Adrenal gland (tissue), 12 donors: ENCODE results near the gene STK39. TPM values are rescaled to one million over a fixed set of nuclear protein-coding genes. Genes with fewer than 3 reads are reported as not detected.
A peak's percentile ranks its signal among the peaks of the same experiment; 100 is the strongest.

Experiments used
- DNase-seq, 7 donors: peaks; one replicate each; pipeline ENCODE4 v3.0.0-alpha.2; 2019 to 2020
- H3K27ac ChIP-seq, 5 donors: fragments of 200-600 bp; sonication (generic) in 4 of 5; 1 replicate in 3 of 5; 2 replicates in 2 of 5; pipeline versions ENCODE4 v1.5.1 to v1.8.0; 2016 to 2020; ENCODE audit warnings: mild to moderate bottlenecking in 1 of 5
- H3K27me3 ChIP-seq: fragments of 200-600 bp; 2 replicates; pipeline ENCODE4 v1.8.0; 2021
- H3K36me3 ChIP-seq, 2 donors: fragments of 200-600 bp; replicated peaks in 1 of 2; 1 replicate in 1 of 2; 2 replicates in 1 of 2; pipeline versions ENCODE4 v1.5.1 to v1.8.0; 2018 to 2022
- H3K4me1 ChIP-seq, 2 donors: fragments of 200-600 bp; replicated peaks in 1 of 2; 1 replicate in 1 of 2; 2 replicates in 1 of 2; pipeline versions ENCODE4 v1.5.1 to v1.8.0; 2018 to 2021
- H3K4me3 ChIP-seq, 4 donors: fragments of 200-600 bp; sonication (generic) in 3 of 4; one replicate each; pipeline ENCODE4 v1.5.1; 2016 to 2018
- H3K9me3 ChIP-seq, 3 donors: fragments of 200-600 bp; sonication (generic) in 1 of 3; replicated peaks in 1 of 3; 1 replicate in 2 of 3; 2 replicates in 1 of 3; pipeline versions ENCODE4 v1.5.1 to v1.8.0; 2016 to 2021
- POLR2A ChIP-seq, 2 donors: fragments of 450-650 bp; IDR thresholded peaks; one replicate each; pipeline ENCODE4 v1.6.1; 2017; ENCODE audit warnings: antibody characterized with exemption in 2 of 2, mild to moderate bottlenecking in 2 of 2, moderate library complexity in 1 of 2
- WGBS, 4 donors: extraction: QIAGEN DNeasy Blood & Tissue Kit in 2 of 4; methylation state at CpG; one replicate each; pipeline versions ENCODE4 v1.1.5 to v1.1.7; 2013 to 2017; 5-methylcytosine and 5-hydroxymethylcytosine counted together
- intact Hi-C, 2 donors: fragments of 100-400 bp; cut with DNase I; formaldehyde crosslinking; loops; one replicate each; pipeline versions ENCODE4 v1.14.1 to v1.15.0; 2022 to 2023
- polyA plus RNA-seq, 3 donors: library from polyadenylated mRNA; stranded (reverse); fragments of 200-250 nt in 2 of 3; fragments of 350-450 nt in 1 of 3; fragmentation: Illumina TruSeq in 1 of 3; extraction: RNeasy Lipid Tissue Mini Kit (QIAGEN cat#74804) in 1 of 3; gene quantifications; one replicate each; pipeline ENCODE4 v1.2.3, GENCODE V29; 2013 to 2014
- total RNA-seq, 9 donors: library from RNA; depleted of rRNA in 4 of 9; stranded (reverse); fragments of >200 nt in 4 of 9; fragments of 120-200 nt in 1 of 9; fragmentation: NEBNext Ultra II Directional in 1 of 9; extraction: Animal tissue kit (Norgen Biotek cat#: 25700) in 1 of 9; gene quantifications; one replicate each; pipeline versions ENCODE4 v1.1.0 to v1.2.4, GENCODE V29; 2013 to 2023
- TF ChIP-seq, protein P1 (sequence below), 6 experiments: fragments of 450-650 bp in 4 of 6; fragments of 200-600 bp in 2 of 6; sonication (generic) in 1 of 6; IDR thresholded peaks; 1 replicate in 5 of 6; 2 replicates in 1 of 6; pipeline versions ENCODE4 v1.5.1 to v1.8.0; 2016 to 2021; ENCODE audit warnings: antibody characterized with exemption in 6 of 6, mild to moderate bottlenecking in 2 of 6, moderate library complexity in 1 of 6
- donor health status: healthy with polysubstance abuse.
- donor health status: Bipolar disorder and iron deficiency.
- donor health status: DM: yes; HTN: yes; CAD: no.
- donor health status: DM: no; HTN: no; CAD: no.
- donor health status: DM: no; HTN: no; CAD: no.
- donor health status: DM: yes; HTN: yes; CAD: no.

The STK39 gene
- total and polyA plus RNA-seq, 12 donors = 2.4 to 11.1 (median 5.8) TPM

DNA sequence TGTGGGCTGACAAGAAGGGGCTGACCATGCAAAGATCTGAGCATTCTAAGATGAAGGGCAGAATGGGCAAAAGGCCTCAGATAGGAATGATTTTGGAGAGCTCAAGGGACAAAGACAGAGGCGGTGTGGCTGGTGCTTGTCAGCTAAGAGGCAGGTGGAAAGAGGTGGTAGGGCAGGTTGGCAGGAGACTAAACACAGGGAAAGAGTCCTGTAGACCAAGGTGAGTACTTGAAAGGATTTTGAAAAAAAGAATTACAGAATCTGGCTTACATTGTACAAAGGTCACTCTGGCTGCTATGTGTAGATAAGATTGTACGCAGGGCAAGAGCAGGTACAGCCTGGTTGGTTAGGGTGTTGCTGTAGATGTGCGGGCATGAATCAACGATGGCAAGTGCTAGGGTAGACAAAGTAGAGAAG, 50.6 kb downstream of the STK39 start:
- H3K27me3 ChIP-seq = no peaks in the 10 kb centered on the region
- TF ChIP-seq, protein P1, sequence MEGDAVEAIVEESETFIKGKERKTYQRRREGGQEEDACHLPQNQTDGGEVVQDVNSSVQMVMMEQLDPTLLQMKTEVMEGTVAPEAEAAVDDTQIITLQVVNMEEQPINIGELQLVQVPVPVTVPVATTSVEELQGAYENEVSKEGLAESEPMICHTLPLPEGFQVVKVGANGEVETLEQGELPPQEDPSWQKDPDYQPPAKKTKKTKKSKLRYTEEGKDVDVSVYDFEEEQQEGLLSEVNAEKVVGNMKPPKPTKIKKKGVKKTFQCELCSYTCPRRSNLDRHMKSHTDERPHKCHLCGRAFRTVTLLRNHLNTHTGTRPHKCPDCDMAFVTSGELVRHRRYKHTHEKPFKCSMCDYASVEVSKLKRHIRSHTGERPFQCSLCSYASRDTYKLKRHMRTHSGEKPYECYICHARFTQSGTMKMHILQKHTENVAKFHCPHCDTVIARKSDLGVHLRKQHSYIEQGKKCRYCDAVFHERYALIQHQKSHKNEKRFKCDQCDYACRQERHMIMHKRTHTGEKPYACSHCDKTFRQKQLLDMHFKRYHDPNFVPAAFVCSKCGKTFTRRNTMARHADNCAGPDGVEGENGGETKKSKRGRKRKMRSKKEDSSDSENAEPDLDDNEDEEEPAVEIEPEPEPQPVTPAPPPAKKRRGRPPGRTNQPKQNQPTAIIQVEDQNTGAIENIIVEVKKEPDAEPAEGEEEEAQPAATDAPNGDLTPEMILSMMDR (IDR thresholded peaks at IDR 0.05) = no peak
- no peak for TF ChIP-seq POLR2A (IDR thresholded peaks at IDR 0.05)
- no peaks in the 10 kb centered on the region for H3K9me3 ChIP-seq
- no peak overlapping the region for H3K4me3 ChIP-seq
- 94 to 99% (median 97%) methylated on average over 4 of the region's 4 CpGs for WGBS, 4 donors
- intact Hi-C loops = no loop called here
- no peaks in the 10 kb centered on the region for H3K4me1 ChIP-seq
- no peaks in the 10 kb centered on the region for H3K36me3 ChIP-seq
- no peak for DNase-seq
- no peak overlapping the region for H3K27ac ChIP-seq

DNA sequence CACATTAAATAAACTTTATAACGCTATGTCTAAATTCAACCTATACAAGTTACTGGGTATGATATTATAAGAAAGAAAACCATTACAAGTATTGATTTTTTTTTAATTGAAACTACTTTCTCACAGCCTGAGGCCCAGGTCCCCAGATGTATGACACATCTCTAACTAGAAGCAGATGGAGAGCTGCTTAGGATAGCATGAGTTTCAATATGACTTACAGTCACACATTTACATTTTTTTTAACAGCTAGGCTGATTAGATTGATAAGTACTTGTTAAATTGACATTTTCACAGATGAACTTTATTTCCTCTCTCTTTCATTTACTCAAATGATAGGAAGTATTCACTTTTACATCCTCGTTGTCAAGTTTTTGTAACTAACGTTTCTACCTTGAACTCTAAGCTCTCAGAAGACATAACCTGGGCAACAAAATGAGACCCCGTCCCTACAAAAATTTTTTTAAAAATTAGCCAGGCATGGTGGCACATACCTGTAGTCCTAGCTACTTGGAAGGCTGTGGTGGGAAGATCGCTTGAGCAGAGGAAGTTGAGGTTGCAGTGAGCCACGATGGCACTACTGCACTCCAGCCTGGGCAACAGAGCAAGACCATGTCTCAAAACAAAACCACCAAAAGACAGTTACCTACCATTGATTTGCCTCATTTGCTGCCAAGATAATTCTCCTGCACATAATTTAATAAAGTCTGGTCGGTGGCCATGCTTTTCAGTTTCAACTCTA, 52.4 kb downstream of the STK39 start:
- 79 to 88% (median 83%) methylated on average over 7 of the region's 7 CpGs for whole genome bisulfite sequencing, 4 donors
- no peak for DNase-seq
- H3K27me3 ChIP-seq = no peaks in the 10 kb centered on the region
- no peak overlapping the region for H3K27ac ChIP-seq
- TF ChIP-seq POLR2A (IDR thresholded peaks at IDR 0.05) = no peak
- TF ChIP-seq, protein P1 (IDR thresholded peaks at IDR 0.05) = no peak
- no peaks in the 10 kb centered on the region for H3K36me3 ChIP-seq
- H3K4me3 ChIP-seq = no peak overlapping the region
- no peaks in the 10 kb centered on the region for H3K4me1 ChIP-seq
- intact Hi-C loops = no loop called here
- no peaks in the 10 kb centered on the region for H3K9me3 ChIP-seq

DNA sequence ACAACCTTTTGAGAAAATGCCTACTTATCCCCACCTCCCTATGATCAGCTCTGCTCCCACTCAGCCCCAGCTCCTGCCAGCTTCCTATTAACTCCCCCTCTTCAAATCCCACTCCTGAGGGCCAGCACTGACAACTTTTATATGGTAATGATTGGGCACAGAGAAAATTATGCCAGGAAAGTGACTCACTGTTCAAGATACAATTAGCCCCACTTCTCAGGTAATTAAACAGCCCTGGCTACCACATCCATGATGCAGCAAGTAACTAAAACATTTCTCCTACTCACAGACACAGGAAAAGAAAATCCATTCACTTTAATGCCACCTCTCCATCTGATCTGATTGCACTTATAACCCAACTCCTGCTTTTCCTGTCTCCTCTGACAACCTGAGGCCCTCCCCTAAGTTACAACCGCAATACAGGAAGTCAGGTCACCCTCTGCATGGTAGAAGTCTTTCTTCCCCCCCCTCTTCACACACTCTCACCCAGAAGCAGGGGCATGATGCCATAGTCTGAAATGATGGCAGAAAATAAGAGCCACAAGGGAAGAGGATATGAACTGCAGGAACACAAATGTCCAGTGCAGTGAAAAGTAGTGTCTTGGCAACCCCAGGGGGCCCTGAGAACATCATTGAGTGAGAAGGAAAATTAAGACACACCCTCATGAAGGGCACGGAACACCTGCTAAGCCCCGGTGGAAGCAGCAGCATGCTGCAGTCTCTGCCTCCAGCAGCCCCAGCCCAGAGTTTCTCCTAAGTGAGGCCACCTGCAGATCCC, 54.4 kb downstream of the STK39 start:
- no peaks in the 10 kb centered on the region for H3K4me1 ChIP-seq
- no peaks in the 10 kb centered on the region for H3K9me3 ChIP-seq
- no peak overlapping the region for H3K4me3 ChIP-seq
- intact Hi-C loops = no loop called here
- peak overlapping the region in 1 of 5 donors; percentile 40 for H3K27ac ChIP-seq
- WGBS, 4 donors = 68 to 80% (median 70%) methylated on average over 3 of the region's 3 CpGs
- H3K36me3 ChIP-seq = no peaks in the 10 kb centered on the region
- no peak for DNase-seq
- no peaks in the 10 kb centered on the region for H3K27me3 ChIP-seq
- TF ChIP-seq, protein P1 (IDR thresholded peaks at IDR 0.05) = no peak
- no peak for TF ChIP-seq POLR2A (IDR thresholded peaks at IDR 0.05)

DNA sequence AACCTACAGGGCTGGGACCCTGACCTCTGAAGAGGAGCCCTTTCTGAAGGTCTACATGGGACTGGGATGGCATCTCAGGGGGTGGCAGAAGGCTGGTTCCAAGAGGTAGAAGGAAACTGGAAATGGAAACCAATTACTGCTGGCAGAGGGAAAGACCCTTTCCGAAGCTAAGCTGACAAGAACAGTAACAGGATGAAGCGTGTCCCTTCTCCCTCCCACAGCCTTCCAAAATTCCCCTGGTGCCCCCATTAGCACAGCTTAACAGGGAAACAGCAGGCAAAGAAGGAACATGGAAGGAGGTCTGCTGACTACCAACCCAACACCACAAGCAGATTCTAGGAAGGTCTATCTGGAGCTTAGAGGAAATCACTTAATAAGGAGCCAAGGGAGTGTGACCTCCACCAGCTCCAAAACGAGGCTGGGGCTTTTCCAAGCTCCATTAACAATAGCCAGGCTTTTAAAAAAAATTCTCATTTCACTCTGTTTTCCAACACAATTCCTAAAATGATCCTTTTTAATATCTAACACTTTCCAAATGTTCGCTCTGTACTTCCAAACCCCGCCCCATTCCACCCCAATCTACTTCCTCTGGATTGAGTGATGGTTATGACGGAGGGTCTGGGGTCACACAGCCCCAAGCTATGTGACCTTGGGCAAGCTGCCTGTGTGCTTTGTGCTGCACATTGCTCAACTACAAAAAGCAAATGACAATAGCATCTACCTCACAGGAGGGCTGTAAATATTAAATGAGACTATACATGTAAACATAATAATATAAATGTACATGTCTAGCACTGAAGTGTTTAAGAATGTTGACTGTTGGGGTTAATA, 55.2 kb downstream of the STK39 start:
- intact Hi-C loops = no loop called here
- Histone ChIP-seq H3K9me3 (no peaks in the 10 kb centered on the region), H3K36me3 (no peaks in the 10 kb centered on the region), H3K4me3 (no peak overlapping the region), H3K27ac (peak overlapping the region in 1 of 5 donors; percentile 40), H3K27me3 (no peaks in the 10 kb centered on the region), H3K4me1 (no peaks in the 10 kb centered on the region)
- DNase-seq = peak in 3 of 7 donors; percentile 23 to 37 (median 34)
- WGBS, 4 donors = 60 to 77% (median 69%) methylated on average over 6 of the region's 6 CpGs
- TF ChIP-seq, protein P1 (IDR thresholded peaks at IDR 0.05) = no peak
- TF ChIP-seq POLR2A (IDR thresholded peaks at IDR 0.05) = no peak
